MM.1S (cell line): ENCODE results near the gene SHQ1.

Experiments
- EZH2 ChIP-seq: fragments of 300-600 bp; sonication (generic); optimal IDR thresholded peaks from 2 replicates; pipeline ENCODE3; 2017; ENCODE audit warnings: low read depth, mild to moderate bottlenecking, antibody characterized with exemption, low read length, mixed read lengths
- EZH2phosphoT487 ChIP-seq: fragments of 300-600 bp; sonication (generic); IDR thresholded peaks from 2 replicates; pipeline ENCODE4 v1.6.1; 2018; ENCODE audit warnings: antibody characterized with exemption, low read length
- TF ChIP-seq, protein P1 (sequence below): fragments of 300-600 bp; sonication (generic); IDR thresholded peaks from 2 replicates; pipeline ENCODE4 v1.5.1; 2016; ENCODE audit warnings: antibody characterized with exemption, low read length, mixed read lengths

DNA sequence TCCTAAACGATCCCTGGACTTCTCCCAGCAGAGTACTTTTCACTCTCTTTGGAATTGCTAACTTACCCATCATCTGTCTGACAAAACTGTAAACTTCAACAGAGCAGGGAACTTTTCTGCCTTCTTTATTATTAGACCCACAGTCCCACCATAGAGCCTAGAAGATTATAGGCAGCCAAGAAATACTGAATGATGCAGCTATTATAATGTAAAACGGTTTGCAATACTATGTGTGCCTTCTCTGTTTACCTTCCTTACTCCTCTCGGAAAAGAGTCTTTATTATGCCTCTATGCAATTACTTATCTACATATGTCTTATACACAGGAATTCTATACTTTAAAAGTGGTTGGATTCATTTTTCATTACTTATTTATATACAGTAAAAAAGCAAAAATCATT lies 36.0 kb downstream of the SHQ1 start:
- TF ChIP-seq, protein P1, sequence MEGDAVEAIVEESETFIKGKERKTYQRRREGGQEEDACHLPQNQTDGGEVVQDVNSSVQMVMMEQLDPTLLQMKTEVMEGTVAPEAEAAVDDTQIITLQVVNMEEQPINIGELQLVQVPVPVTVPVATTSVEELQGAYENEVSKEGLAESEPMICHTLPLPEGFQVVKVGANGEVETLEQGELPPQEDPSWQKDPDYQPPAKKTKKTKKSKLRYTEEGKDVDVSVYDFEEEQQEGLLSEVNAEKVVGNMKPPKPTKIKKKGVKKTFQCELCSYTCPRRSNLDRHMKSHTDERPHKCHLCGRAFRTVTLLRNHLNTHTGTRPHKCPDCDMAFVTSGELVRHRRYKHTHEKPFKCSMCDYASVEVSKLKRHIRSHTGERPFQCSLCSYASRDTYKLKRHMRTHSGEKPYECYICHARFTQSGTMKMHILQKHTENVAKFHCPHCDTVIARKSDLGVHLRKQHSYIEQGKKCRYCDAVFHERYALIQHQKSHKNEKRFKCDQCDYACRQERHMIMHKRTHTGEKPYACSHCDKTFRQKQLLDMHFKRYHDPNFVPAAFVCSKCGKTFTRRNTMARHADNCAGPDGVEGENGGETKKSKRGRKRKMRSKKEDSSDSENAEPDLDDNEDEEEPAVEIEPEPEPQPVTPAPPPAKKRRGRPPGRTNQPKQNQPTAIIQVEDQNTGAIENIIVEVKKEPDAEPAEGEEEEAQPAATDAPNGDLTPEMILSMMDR, result no peak
- TF ChIP-seq EZH2phosphoT487, result no peak
- no peak for TF ChIP-seq EZH2
